ENCODE measurements around the gene HIVEP3.

The HIVEP3 gene

DNA sequence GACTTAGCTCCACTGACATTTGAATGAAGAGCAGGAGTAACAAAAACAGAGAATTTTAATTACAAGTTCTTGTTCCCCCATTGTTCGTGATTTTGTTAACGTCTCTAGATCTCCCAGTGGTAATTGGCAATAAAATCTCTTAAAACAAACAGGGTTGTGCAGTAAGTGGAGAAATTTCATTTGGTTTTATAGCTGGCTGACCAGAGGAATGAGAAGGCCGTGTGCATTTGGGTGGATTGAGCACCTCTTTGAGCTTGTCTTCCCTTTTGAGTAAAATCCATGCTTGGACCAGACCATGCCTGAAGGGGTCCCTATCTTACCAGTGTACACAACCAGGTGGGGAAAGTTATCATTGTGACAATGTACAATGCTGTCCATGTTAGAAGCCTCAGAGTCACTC, 137.8 kb downstream of the HIVEP3 start:
- Histone ChIP-seq H3K27ac (ENCODE audit: low read length) (peak overlapping the region; percentile 19; the same call in 1 of the 2 replicates), H3K27me3 (ENCODE audit: insufficient read depth, low read length, poor library complexity) (no peaks in the 10 kb centered on the region), H3K79me2 (ENCODE audit: insufficient read depth, low read length) (peaks cover 96% of the 10 kb centered on the region), H3K9ac (ENCODE audit: low read depth, low read length) (no peak overlapping the region), H3K4me3 (ENCODE audit: low read depth in 1 of 2, low read length in 2 of 2) (no peak overlapping the region), H3K36me3 (ENCODE audit: insufficient read depth, low read length) (peaks cover 30% of the 10 kb centered on the region), H2AFZ (ENCODE audit: low read depth, low read length) (no peak overlapping the region), H3K4me2 (ENCODE audit: insufficient read depth, low read length) (no peak overlapping the region), H3K4me1 (ENCODE audit: insufficient read depth, low read length) (no peaks in the 10 kb centered on the region), H4K20me1 (ENCODE audit: insufficient read depth, low read length) (peaks cover 59% of the 10 kb centered on the region), H3K9me3 (ENCODE audit: insufficient read depth, low read length, severe bottlenecking) (peaks cover 5% of the 10 kb centered on the region)
- DNase-seq (no peak), ATAC-seq (ENCODE audit: insufficient read depth, low read depth) (no peak)
- TF ChIP-seq EZH2 (IDR thresholded peaks at IDR 0.05; ENCODE audit: borderline replicate concordance, low read depth, low read length, severe bottlenecking) = no peak
- TF ChIP-seq, protein P1, sequence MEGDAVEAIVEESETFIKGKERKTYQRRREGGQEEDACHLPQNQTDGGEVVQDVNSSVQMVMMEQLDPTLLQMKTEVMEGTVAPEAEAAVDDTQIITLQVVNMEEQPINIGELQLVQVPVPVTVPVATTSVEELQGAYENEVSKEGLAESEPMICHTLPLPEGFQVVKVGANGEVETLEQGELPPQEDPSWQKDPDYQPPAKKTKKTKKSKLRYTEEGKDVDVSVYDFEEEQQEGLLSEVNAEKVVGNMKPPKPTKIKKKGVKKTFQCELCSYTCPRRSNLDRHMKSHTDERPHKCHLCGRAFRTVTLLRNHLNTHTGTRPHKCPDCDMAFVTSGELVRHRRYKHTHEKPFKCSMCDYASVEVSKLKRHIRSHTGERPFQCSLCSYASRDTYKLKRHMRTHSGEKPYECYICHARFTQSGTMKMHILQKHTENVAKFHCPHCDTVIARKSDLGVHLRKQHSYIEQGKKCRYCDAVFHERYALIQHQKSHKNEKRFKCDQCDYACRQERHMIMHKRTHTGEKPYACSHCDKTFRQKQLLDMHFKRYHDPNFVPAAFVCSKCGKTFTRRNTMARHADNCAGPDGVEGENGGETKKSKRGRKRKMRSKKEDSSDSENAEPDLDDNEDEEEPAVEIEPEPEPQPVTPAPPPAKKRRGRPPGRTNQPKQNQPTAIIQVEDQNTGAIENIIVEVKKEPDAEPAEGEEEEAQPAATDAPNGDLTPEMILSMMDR (IDR thresholded peaks at IDR 0.05; ENCODE audit: borderline replicate concordance, extremely low read depth, low read length, poor library complexity, severe bottlenecking) = peak; percentile 2

DNA sequence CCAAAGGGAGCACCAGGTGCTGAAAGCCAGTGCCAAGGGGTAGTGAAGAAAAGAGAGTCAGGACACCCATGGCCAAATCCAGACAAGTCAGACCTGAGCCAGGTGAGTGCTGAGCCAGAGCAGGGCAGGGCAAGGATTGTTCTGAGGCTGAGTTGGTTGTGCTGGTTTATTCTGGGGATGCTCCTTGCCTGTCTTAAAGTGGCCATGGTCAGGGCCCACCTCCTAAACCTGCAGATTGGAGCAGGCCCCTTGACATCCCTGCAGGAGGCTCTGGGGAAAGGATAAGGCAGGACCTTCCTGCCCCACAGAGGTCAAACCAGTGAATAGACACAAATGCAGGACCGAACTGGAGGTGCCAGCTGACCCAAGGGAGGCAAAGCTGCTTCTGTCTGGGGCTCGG, 138.4 kb downstream of the HIVEP3 start:
- TF ChIP-seq, protein P1 (IDR thresholded peaks at IDR 0.05; ENCODE audit: borderline replicate concordance, extremely low read depth, low read length, poor library complexity, severe bottlenecking) = no peak
- TF ChIP-seq EZH2 (IDR thresholded peaks at IDR 0.05; ENCODE audit: borderline replicate concordance, low read depth, low read length, severe bottlenecking) = no peak
- DNase-seq (no peak), ATAC-seq (ENCODE audit: insufficient read depth, low read depth) (no peak)
- Histone ChIP-seq H3K79me2 (ENCODE audit: insufficient read depth, low read length) (peaks cover 96% of the 10 kb centered on the region), H3K27me3 (ENCODE audit: insufficient read depth, low read length, poor library complexity) (no peaks in the 10 kb centered on the region), H2AFZ (ENCODE audit: low read depth, low read length) (no peak overlapping the region), H3K9ac (ENCODE audit: low read depth, low read length) (no peak overlapping the region), H3K4me3 (ENCODE audit: low read depth in 1 of 2, low read length in 2 of 2) (no peak overlapping the region), H4K20me1 (ENCODE audit: insufficient read depth, low read length) (peaks cover 59% of the 10 kb centered on the region), H3K36me3 (ENCODE audit: insufficient read depth, low read length) (peaks cover 28% of the 10 kb centered on the region), H3K27ac (ENCODE audit: low read length) (peak overlapping the region; percentile 19; the same call in 1 of the 2 replicates), H3K4me1 (ENCODE audit: insufficient read depth, low read length) (no peaks in the 10 kb centered on the region), H3K4me2 (ENCODE audit: insufficient read depth, low read length) (no peak overlapping the region), H3K9me3 (ENCODE audit: insufficient read depth, low read length, severe bottlenecking) (peaks cover 5% of the 10 kb centered on the region)

DNA sequence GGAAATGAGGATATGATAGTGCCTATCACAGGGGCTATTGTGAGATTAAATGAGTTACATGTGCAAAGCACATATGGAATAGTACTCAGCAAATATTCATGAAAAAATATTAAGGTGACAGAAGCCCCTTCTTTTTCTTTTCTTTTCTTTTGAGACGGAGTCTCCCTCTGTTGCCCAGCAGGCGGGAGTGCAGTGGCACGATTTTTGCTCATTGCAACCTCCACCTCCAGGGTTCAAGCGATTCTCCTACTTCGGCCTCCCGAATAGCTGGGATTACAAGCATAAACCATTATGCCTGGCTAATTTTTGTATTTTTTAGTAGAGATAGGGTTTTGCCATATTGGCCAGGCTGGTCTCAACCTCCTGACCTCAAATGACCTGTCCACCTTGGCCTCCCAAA, 139.4 kb downstream of the HIVEP3 start:
- H2AFZ ChIP-seq (ENCODE audit: low read depth, low read length) = no peak overlapping the region
- DNase-seq (no peak), ATAC-seq (ENCODE audit: insufficient read depth, low read depth) (no peak)
- peaks cover 60% of the 10 kb centered on the region for H4K20me1 ChIP-seq (ENCODE audit: insufficient read depth, low read length)
- no peaks in the 10 kb centered on the region for H3K4me1 ChIP-seq (ENCODE audit: insufficient read depth, low read length)
- no peak overlapping the region for H3K9ac ChIP-seq (ENCODE audit: low read depth, low read length)
- H3K4me3 ChIP-seq (ENCODE audit: low read depth in 1 of 2, low read length in 2 of 2) = no peak overlapping the region
- no peak overlapping the region for H3K4me2 ChIP-seq (ENCODE audit: insufficient read depth, low read length)
- peaks cover 28% of the 10 kb centered on the region for H3K36me3 ChIP-seq (ENCODE audit: insufficient read depth, low read length)
- no peaks in the 10 kb centered on the region for H3K27me3 ChIP-seq (ENCODE audit: insufficient read depth, low read length, poor library complexity)
- TF ChIP-seq EZH2 (IDR thresholded peaks at IDR 0.05; ENCODE audit: borderline replicate concordance, low read depth, low read length, severe bottlenecking) = no peak
- TF ChIP-seq, protein P1 (IDR thresholded peaks at IDR 0.05; ENCODE audit: borderline replicate concordance, extremely low read depth, low read length, poor library complexity, severe bottlenecking) = peak; percentile 43
- no peaks in the 10 kb centered on the region for H3K9me3 ChIP-seq (ENCODE audit: insufficient read depth, low read length, severe bottlenecking)
- peaks cover 95% of the 10 kb centered on the region for H3K79me2 ChIP-seq (ENCODE audit: insufficient read depth, low read length)
- H3K27ac ChIP-seq (ENCODE audit: low read length) = peak overlapping the region; percentile 45

DNA sequence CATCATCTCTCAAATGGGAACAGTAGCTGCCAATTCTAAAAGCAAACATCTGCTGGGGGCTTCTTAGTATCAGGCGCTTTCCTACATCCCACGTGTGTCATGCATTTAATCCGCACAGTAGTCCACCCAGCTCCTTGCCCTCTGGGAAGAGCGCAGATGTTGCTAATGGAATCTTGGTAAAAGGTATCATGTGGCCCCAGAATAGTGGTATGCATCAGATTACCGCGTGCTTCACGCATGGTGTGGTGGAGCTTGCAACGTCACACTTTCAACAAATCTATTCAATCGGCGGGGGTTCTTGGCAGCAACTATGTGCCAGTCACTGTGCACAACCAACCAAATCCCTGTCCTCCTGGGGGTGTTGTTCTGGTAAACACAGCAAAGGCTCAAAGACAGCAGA, 141.0 kb downstream of the HIVEP3 start:
- H3K4me2 ChIP-seq (ENCODE audit: insufficient read depth, low read length) = no peak overlapping the region
- H3K79me2 ChIP-seq (ENCODE audit: insufficient read depth, low read length) = peaks cover 95% of the 10 kb centered on the region
- no peaks in the 10 kb centered on the region for H3K27me3 ChIP-seq (ENCODE audit: insufficient read depth, low read length, poor library complexity)
- H4K20me1 ChIP-seq (ENCODE audit: insufficient read depth, low read length) = peaks cover 74% of the 10 kb centered on the region
- peaks cover 14% of the 10 kb centered on the region for H3K4me1 ChIP-seq (ENCODE audit: insufficient read depth, low read length)
- peak overlapping the region; percentile 35; the same call in 1 of the 2 replicates for H3K27ac ChIP-seq (ENCODE audit: low read length)
- no peak overlapping the region for H2AFZ ChIP-seq (ENCODE audit: low read depth, low read length)
- TF ChIP-seq, protein P1 (IDR thresholded peaks at IDR 0.05; ENCODE audit: borderline replicate concordance, extremely low read depth, low read length, poor library complexity, severe bottlenecking) = no peak
- TF ChIP-seq EZH2 (IDR thresholded peaks at IDR 0.05; ENCODE audit: borderline replicate concordance, low read depth, low read length, severe bottlenecking) = no peak
- no peaks in the 10 kb centered on the region for H3K9me3 ChIP-seq (ENCODE audit: insufficient read depth, low read length, severe bottlenecking)
- no peak for DNase-seq
- H3K9ac ChIP-seq (ENCODE audit: low read depth, low read length) = no peak overlapping the region
- no peak overlapping the region for H3K4me3 ChIP-seq (ENCODE audit: low read depth in 1 of 2, low read length in 2 of 2)
- no peak for ATAC-seq (ENCODE audit: insufficient read depth, low read depth)
- peaks cover 34% of the 10 kb centered on the region for H3K36me3 ChIP-seq (ENCODE audit: insufficient read depth, low read length)

Data from DND-41 (cell line).